H9 (cell line): ENCODE data around the gene EPHX1. TPM values are rescaled to one million over a fixed set of nuclear protein-coding genes. Genes with fewer than 3 reads are reported as not detected.
A peak's percentile ranks its signal among the peaks of the same experiment; 100 is the strongest.

Experiments
- DNase-seq: peaks from one replicate; pipeline ENCODE4 v3.0.0-alpha.2; 2017
- H2AFZ ChIP-seq: one replicate; pipeline ENCODE4 v1.6.1; 2013; ENCODE audit warnings: mild to moderate bottlenecking, low read length, control low read depth, moderate library complexity
- H2AK5ac ChIP-seq: 2 replicates; pipeline ENCODE4 v1.6.1; 2013; ENCODE audit warnings: low read length, control low read depth, mixed read lengths; ENCODE audit not compliant: insufficient read length
- H2BK120ac ChIP-seq: one replicate; pipeline ENCODE4 v1.6.1; 2013; ENCODE audit warnings: low read depth, mild to moderate bottlenecking, low read length, control low read depth, inconsistent platforms; ENCODE audit not compliant: poor library complexity, severe bottlenecking
- H2BK12ac ChIP-seq: 2 replicates; pipeline ENCODE4 v1.6.1; 2013; ENCODE audit warnings: low read length, control low read depth, mixed read lengths, low read depth; ENCODE audit not compliant: insufficient read length
- H2BK15ac ChIP-seq: 2 replicates; pipeline ENCODE4 v1.6.1; 2013; ENCODE audit warnings: low read depth, low read length, control low read depth
- H2BK20ac ChIP-seq: one replicate; pipeline ENCODE4 v1.6.1; 2013; ENCODE audit warnings: low read depth, mild to moderate bottlenecking, low read length, control low read depth, inconsistent platforms; ENCODE audit not compliant: poor library complexity, severe bottlenecking
- H2BK5ac ChIP-seq: 2 replicates; pipeline ENCODE4 v1.6.1; 2013; ENCODE audit warnings: low read length, control low read depth, mixed read lengths; ENCODE audit not compliant: insufficient read length
- H3K14ac ChIP-seq: 2 replicates; pipeline ENCODE4 v1.6.1; 2013; ENCODE audit warnings: low read length, control low read depth; ENCODE audit not compliant: insufficient read depth
- H3K18ac ChIP-seq: 2 replicates; pipeline ENCODE4 v1.6.1; 2013; ENCODE audit warnings: low read depth, mild to moderate bottlenecking, mixed read lengths, low read length, control low read depth; ENCODE audit not compliant: insufficient read length
- H3K23ac ChIP-seq: 2 replicates; pipeline ENCODE4 v1.6.1; 2013; ENCODE audit warnings: low read length, control low read depth, mixed read lengths, low read depth; ENCODE audit not compliant: insufficient read length
- H3K23me2 ChIP-seq: 2 replicates; pipeline ENCODE4 v1.6.1; 2013; ENCODE audit warnings: low read depth, mild to moderate bottlenecking, mixed read lengths, low read length, control low read depth; ENCODE audit not compliant: insufficient read length, poor library complexity, severe bottlenecking
- H3K27ac ChIP-seq: 2 replicates; pipeline ENCODE4 v1.5.1; 2013; ENCODE audit warnings: low read length, control low read depth, mixed read lengths, low read depth; ENCODE audit not compliant: insufficient read length
- H3K27me3 ChIP-seq: 2 replicates; pipeline ENCODE4 v1.6.1; 2013; ENCODE audit warnings: low read length, control low read depth, inconsistent platforms; ENCODE audit not compliant: insufficient read depth
- H3K4ac ChIP-seq: 2 replicates; pipeline ENCODE4 v1.6.1; 2013; ENCODE audit warnings: low read depth, mild to moderate bottlenecking, control low read depth, inconsistent platforms, low read length, moderate library complexity
- H3K4me1 ChIP-seq: 2 replicates; pipeline ENCODE4 v1.6.1; 2013; ENCODE audit warnings: low read length, control low read depth, inconsistent platforms; ENCODE audit not compliant: insufficient read depth
- H3K4me2 ChIP-seq: 2 replicates; pipeline ENCODE4 v1.6.1; 2013; ENCODE audit warnings: low read length, control low read depth, mixed read lengths; ENCODE audit not compliant: insufficient read length, insufficient read depth
- H3K56ac ChIP-seq: 2 replicates; pipeline ENCODE4 v1.6.1; 2013; ENCODE audit warnings: low read depth, mild to moderate bottlenecking, mixed read lengths, low read length, control low read depth; ENCODE audit not compliant: insufficient read length
- H3K79me1 ChIP-seq: 2 replicates; pipeline ENCODE4 v1.6.1; 2013; ENCODE audit warnings: low read depth, mild to moderate bottlenecking, moderate library complexity, low read length, control low read depth, inconsistent platforms; ENCODE audit not compliant: insufficient read depth, poor library complexity, severe bottlenecking
- H3K79me2 ChIP-seq: 2 replicates; pipeline ENCODE4 v1.6.1; 2013; ENCODE audit warnings: low read length, control low read depth, inconsistent platforms; ENCODE audit not compliant: insufficient read depth
- H3K9ac ChIP-seq: 2 replicates; pipeline ENCODE4 v1.6.1; 2013; ENCODE audit warnings: low read length, control low read depth, mixed read lengths; ENCODE audit not compliant: insufficient read length; ENCODE audit errors: extremely low read depth
- H3K9me3 ChIP-seq: one replicate; pipeline ENCODE4 v1.6.1; 2013; ENCODE audit warnings: low read depth, low read length, inconsistent platforms; ENCODE audit not compliant: control insufficient read depth
- H3T11ph ChIP-seq: one replicate; pipeline ENCODE4 v1.6.1; 2013; ENCODE audit warnings: mild to moderate bottlenecking, low read length, control low read depth, inconsistent platforms
- H4K20me1 ChIP-seq: one replicate; pipeline ENCODE4 v1.6.1; 2013; ENCODE audit not compliant: control insufficient read depth, insufficient read length, insufficient read depth
- H4K5ac ChIP-seq: 2 replicates; pipeline ENCODE4 v1.6.1; 2013; ENCODE audit warnings: low read depth, mild to moderate bottlenecking, mixed read lengths, low read length, control low read depth; ENCODE audit not compliant: insufficient read length
- H4K8ac ChIP-seq: replicated peaks from 2 replicates; pipeline ENCODE4 v1.6.1; 2013; ENCODE audit warnings: low read length, control low read depth, mixed read lengths, low read depth; ENCODE audit not compliant: insufficient read length
- H4K91ac ChIP-seq: 2 replicates; pipeline ENCODE4 v1.6.1; 2013; ENCODE audit warnings: low read depth, mild to moderate bottlenecking, moderate library complexity, mixed read lengths, low read length, control low read depth; ENCODE audit not compliant: insufficient read length
- H3K27ac Mint-ChIP-seq, 3 experiments: 2 replicates in 2 of 3; 3 replicates in 1 of 3; pipeline ENCODE4 v1.8.0; 2020 to 2021; ENCODE audit warnings: mixed read lengths in 3 of 3, mild to moderate bottlenecking in 1 of 3, moderate library complexity in 1 of 3
- H3K27me3 Mint-ChIP-seq: 2 replicates; pipeline ENCODE4 v1.8.0; 2021; ENCODE audit warnings: low read depth, mild to moderate bottlenecking, moderate library complexity, mixed read lengths
- H3K36me3 Mint-ChIP-seq, 3 experiments: 2 replicates in 2 of 3; 3 replicates in 1 of 3; pipeline ENCODE4 v1.8.0; 2020 to 2021; ENCODE audit warnings: low read depth in 3 of 3, mixed read lengths in 3 of 3; ENCODE audit not compliant: insufficient read depth in 1 of 3
- H3K4me1 Mint-ChIP-seq, 2 experiments: 2 replicates each; pipeline ENCODE4 v1.8.0; 2020; ENCODE audit warnings: mixed read lengths in 2 of 2
- H3K4me3 Mint-ChIP-seq, 2 experiments: 2 replicates in 1 of 2; 3 replicates in 1 of 2; pipeline ENCODE4 v1.8.0; 2020 to 2021; ENCODE audit warnings: mild to moderate bottlenecking in 2 of 2, mixed read lengths in 2 of 2, moderate library complexity in 1 of 2
- H3K9me3 Mint-ChIP-seq, 2 experiments: 2 replicates in 1 of 2; 3 replicates in 1 of 2; pipeline ENCODE4 v1.8.0; 2020; ENCODE audit warnings: mild to moderate bottlenecking in 2 of 2, mixed read lengths in 2 of 2, moderate library complexity in 1 of 2
- WGBS: extraction: QIAGEN DNeasy Blood & Tissue Kit; methylation state at CpG from one replicate; pipeline ENCODE4 v1.1.7; 2013; ENCODE audit warnings: missing lambda C conversion rate, low lambda C conversion rate, mixed read lengths; ENCODE audit not compliant: insufficient read length; ENCODE audit errors: extremely low coverage; 5-methylcytosine and 5-hydroxymethylcytosine counted together
- total RNA-seq: library from RNA; stranded (reverse); gene quantifications from 2 replicates; pipeline ENCODE4 v1.2.1, GENCODE V29; 2021
- TF ChIP-seq, protein P1 (sequence below): fragments of 200-600 bp; sonication (generic); conservative IDR thresholded peaks from 3 replicates; pipeline ENCODE4 v1.8.0; 2021; ENCODE audit warnings: antibody characterized with exemption, mild to moderate bottlenecking

The EPHX1 gene
- total RNA-seq, 1 experiment from 2014 or later = 40.6 TPM

DNA sequence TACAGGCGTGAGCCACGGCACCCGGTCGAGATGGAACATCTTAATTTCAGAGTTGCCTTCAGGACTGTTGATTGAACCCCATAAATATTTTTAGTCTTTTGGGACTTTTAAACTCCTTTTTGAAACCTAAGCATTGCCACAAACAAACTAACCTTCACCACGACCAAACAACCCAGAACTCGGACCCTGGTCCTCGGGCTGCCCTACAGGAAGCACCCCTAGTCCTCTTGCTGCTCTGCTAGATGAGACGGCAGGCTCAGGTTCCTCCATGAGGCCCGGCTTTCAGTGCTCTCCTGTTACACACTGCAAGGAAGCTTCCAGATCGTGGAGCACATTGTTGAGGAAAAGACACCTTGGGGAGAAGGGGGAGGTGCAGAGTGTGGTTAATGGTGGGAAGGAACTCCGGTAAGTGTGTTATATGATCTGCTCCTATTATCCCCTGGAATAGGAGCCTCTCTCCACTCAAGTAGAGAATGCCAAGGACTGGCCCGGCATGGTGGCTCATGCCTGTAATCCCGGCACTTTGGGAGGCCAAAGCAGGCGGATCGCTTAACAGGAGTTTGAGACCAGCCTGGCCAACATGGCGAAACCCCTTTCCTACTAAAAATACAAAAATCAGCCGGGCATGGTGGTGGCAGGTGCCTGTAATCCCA lies 5.7 kb downstream of the EPHX1 start:
- H3K4ac ChIP-seq = no peak overlapping the region
- H3K14ac ChIP-seq = no peak overlapping the region
- no peaks in the 10 kb centered on the region for H3K9me3 ChIP-seq
- peaks cover 0 to 5% (median 2%) of the 10 kb centered on the region in 3 experiments; a peak in 3 of 7 replicates for H3K36me3 Mint-ChIP-seq
- H3K18ac ChIP-seq = no peak overlapping the region
- H2BK120ac ChIP-seq = no peak overlapping the region
- no peaks in the 10 kb centered on the region for H3K79me1 ChIP-seq
- no peaks in the 10 kb centered on the region for H4K20me1 ChIP-seq
- peaks cover 50 to 56% of the 10 kb centered on the region in 2 experiments for H3K4me1 Mint-ChIP-seq
- H3T11ph ChIP-seq = no peak overlapping the region
- H4K8ac ChIP-seq = no peak overlapping the region
- H2BK20ac ChIP-seq = no peak overlapping the region
- no peak for DNase-seq
- H2BK5ac ChIP-seq = no peak overlapping the region
- peaks cover 1% of the 10 kb centered on the region; the same call in 1 of the 2 replicates for H3K79me2 ChIP-seq
- H2BK12ac ChIP-seq = no peak overlapping the region
- H3K4me2 ChIP-seq = no peak overlapping the region
- no peaks in the 10 kb centered on the region for H3K27me3 ChIP-seq
- peaks cover 14% of the 10 kb centered on the region for H3K4me1 ChIP-seq
- no peak overlapping the region for H3K9ac ChIP-seq
- H4K5ac ChIP-seq = no peak overlapping the region
- H4K91ac ChIP-seq = no peak overlapping the region
- TF ChIP-seq, protein P1, sequence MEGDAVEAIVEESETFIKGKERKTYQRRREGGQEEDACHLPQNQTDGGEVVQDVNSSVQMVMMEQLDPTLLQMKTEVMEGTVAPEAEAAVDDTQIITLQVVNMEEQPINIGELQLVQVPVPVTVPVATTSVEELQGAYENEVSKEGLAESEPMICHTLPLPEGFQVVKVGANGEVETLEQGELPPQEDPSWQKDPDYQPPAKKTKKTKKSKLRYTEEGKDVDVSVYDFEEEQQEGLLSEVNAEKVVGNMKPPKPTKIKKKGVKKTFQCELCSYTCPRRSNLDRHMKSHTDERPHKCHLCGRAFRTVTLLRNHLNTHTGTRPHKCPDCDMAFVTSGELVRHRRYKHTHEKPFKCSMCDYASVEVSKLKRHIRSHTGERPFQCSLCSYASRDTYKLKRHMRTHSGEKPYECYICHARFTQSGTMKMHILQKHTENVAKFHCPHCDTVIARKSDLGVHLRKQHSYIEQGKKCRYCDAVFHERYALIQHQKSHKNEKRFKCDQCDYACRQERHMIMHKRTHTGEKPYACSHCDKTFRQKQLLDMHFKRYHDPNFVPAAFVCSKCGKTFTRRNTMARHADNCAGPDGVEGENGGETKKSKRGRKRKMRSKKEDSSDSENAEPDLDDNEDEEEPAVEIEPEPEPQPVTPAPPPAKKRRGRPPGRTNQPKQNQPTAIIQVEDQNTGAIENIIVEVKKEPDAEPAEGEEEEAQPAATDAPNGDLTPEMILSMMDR = no peak
- no peak overlapping the region for H2AFZ ChIP-seq
- no peak overlapping the region for H3K27ac ChIP-seq
- no peak overlapping the region for H3K23ac ChIP-seq
- WGBS = no CpG with 5 or more reads among the region's 17 CpGs
- H3K27ac Mint-ChIP-seq = peak overlapping the region in 2 of 3 experiments; percentile 55 to 57; a peak in 4 of 7 replicates
- H3K23me2 ChIP-seq = no peaks in the 10 kb centered on the region
- H3K56ac ChIP-seq = no peak overlapping the region
- H3K4me3 Mint-ChIP-seq = no peak overlapping the region
- H3K9me3 Mint-ChIP-seq = no peaks in the 10 kb centered on the region; a peak in 1 of 5 replicates
- no peak overlapping the region for H2AK5ac ChIP-seq
- H2BK15ac ChIP-seq = no peak overlapping the region
- H3K27me3 Mint-ChIP-seq = no peaks in the 10 kb centered on the region
